HG03378 (cell line): ENCODE measurements around the gene BHLHE41.
A peak's percentile ranks its signal among the peaks of the same experiment; 100 is the strongest.

Experiments
- ATAC-seq: cut with Tn5 transposase; IDR thresholded peaks from one replicate; pipeline ENCODE4 v1.9.1; 2021; ENCODE audit warnings: mild to moderate bottlenecking, moderate library complexity; ENCODE audit not compliant: unreplicated experiment

BHLHE41 gene

GRCh38 chr12:26114720-26115401 lies 10.0 kb downstream of the BHLHE41 start:
- no peak for ATAC-seq

DNA sequence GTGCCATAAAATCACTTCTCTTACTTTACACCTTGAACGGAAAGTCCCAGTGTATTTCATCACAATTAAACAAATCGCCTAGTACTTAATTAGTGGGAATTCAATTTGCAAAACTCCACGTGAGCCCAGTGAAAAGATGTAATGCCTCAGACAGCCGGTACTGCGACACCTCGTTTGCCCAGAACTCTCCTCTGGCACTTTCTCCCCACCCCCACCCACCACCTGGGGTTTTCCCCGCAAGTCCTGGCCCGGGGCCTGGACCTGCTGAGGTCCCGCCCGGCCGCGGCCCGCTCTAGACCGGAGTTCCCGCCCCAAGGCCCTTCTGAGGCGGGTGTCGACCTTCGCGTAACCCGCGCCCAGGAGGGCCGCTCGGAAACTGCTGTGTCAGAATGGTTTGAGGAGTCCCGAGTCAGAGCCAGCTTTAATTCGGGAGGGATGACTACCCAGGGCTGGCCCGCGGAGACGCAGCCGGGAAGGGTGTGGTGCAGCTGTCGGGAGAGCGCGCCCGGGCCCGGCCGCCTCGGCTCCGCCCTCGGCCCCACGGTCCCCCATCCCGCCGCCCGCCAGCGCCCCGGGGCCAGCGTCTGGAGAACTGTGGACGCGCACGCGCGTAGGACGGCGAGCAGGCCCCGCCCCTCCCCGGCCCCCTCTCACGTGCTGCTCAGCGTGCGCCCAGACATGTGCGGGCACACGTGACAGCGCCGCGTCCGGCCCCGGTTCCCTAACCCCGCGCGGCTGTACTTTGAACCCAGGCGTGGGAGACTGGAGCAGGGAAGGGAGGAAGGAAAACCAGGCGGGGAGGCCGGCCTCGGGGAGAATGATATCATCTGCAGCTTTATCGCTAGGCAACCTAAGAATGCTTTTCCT lies 10.8 kb downstream of the BHLHE41 start:
- ATAC-seq = peak; percentile 56

DNA sequence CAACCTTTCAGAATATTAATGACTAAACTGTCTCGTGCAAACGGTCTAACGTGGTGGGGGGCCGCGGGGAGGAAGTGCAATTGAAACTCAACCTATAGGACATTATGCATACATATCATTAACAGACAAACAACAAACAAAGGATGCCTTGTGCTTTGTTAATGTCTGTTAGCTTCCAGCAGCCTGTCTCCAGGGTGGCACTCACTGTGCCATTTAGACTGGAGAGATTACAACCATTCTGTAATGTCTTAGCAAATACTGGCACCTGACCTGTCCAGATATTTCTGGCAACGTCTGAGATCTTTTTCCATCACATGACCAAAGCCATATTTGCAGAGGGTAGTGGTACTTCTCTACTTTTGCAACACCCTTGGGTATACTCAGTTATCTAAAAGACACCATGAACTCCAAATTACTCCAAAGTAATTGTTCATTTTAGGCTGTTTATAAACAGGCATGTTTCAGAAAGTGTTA lies 11.6 kb downstream of the BHLHE41 start:
- no peak for ATAC-seq

DNA sequence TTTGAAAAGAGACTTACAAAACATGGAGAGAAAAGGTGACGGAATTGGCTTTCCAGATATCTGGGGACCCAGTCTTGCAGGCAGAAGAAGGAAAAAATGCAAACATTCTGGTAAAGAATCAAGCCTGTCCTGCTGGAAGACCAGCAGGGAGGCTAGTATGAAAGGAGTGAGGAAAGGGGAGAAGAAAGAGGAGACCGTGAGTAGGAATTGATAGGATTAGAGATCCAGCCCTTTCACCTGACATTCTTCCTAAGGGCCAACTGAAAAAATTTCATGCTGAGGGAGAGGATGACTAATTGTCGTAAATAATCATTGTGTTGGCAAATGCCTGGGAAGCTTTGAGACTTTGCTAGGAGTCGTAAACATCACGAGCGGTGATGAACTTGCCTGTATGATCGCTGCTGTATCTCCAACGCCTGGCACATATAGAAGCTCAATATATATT lies 12.1 kb downstream of the BHLHE41 start:
- no peak for ATAC-seq

- ATAC-seq = no peak
Measured at GRCh38 chr12:26112232-26112631, 12.6 kb downstream of the BHLHE41 start.

DNA sequence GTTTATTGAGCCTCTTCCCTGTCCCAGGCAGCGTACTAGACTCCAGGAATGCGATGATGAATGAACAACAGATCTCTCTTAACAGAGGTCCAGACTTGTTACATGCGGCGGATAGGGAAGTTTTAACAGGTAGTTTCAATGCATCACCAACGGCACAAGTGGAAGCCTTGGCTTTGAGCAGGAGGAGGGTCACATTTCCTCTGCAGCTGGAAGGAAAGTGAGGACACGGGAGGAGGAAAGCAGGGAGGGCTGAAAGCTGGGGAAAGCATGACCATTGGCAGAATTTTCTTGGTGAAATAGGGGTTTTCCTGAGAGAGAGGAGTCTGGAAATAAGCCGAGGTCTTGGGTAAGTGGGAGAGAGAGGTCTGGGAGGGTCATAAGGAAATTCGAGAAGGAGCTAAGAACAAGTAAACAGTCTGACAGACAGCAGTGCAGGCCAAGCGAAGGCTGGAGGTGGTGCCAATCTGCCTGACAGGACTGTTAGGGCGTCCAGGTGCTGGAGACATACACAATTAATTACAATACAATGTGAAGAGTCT lies 15.4 kb downstream of the BHLHE41 start:
- no peak for ATAC-seq

- no peak for ATAC-seq
Measured at GRCh38 chr12:26108915-26109314, 15.9 kb downstream of the BHLHE41 start.

DNA sequence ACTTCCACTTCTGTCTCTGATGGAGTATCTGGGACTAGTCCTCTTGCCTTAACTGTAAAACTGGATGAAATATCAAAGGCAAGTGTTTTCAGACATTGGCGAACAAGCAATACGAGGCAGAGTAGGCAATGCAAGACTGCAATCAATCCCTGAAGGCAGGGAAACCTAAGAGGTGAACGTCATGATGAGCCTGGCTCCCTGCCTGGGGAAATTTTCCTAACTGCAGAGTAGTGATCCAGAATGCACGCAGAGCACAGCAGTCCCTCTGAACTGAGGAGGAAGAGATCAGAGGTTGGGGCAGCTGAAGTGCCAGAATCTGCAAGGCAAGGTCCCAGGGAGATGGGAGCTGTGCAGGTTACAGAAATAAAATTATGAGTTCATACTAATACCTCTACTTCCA lies 18.5 kb downstream of the BHLHE41 start:
- ATAC-seq = no peak

DNA sequence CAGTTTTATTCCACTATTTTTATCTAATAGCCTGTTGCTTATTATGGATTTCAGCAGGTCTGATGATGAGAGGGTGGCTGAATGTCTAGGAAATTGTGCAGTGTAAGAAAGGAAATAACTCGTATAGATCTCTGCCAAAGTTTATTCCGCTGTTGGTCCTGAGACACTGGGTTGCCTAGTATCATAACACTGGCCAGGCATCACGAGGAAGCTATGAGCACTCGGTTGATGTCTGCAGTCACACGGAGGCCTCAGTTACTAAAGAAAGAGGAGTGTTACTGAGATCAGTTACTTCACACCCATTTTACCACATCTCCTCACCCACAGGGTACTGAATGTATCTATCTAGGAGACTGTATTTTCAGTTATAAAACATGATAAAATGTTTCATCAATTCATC lies 21.9 kb downstream of the BHLHE41 start:
- ATAC-seq = no peak

DNA sequence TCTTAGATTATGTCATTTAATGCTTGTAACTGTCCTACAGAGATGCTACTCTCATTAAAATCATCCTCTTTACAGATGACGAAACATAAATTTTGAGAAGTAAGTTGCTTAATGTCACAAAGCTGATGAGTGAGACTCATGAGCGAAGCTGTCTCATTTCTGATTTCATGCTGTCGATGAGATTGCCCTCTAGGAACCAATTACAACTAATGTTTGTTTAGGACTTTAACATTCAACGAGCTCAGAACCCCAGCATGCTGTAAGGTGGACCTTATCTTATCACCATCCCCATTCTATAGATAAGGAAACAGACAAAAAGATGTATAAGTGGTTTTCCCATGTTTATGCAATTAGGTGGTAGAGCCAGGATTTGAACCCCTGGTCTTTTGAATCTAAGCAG lies 23.1 kb downstream of the BHLHE41 start:
- no peak for ATAC-seq

DNA sequence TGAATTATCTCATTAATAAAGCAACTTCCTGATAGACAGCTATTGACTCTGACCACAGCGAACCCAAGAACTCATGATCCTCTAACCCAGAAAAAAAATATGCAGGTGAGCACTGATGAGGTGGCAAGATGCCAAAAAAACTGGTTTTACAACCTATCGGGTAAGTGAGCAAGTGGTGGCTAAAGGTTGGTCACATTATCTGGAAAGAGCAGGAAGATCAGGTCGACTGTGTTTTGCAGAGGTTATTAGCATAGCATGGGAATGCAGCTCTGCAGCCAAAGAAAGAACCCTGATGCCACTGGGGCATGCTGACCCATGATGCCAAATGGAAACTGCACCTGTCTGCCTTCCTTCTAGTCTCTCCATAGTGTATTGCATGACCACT lies 23.5 kb downstream of the BHLHE41 start:
- no peak for ATAC-seq

DNA sequence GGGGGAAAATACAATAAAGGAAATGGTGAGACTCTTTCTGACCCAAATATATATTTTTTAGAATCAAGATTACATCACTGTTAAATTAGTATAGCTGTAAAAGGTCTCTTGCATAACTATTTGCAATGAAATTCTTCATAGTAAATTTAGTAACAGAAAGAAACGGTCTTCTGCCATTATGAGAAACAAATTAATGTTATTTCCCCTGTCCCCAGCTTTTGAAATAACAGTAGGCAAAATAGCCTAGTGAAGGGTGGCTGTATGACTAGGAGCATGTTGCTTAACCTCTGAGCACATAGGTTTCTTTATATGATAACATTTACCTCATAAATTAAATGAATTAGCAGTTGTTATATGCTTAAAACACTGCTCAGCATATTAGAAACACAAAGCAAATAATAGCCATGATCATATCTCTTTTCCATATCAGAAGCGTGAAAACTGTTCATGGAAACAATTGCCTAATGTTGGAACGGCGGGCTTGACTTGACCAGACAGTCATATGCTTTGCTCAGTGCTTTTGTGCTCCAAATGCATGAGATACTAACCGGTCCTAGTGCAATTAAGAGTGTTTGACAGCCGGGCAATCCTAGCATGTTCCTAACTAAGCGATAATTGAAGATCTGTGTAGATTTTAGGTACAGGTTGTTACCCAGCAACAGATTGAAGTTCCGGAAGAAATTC lies 24.0 kb downstream of the BHLHE41 start:
- no peak for ATAC-seq

DNA sequence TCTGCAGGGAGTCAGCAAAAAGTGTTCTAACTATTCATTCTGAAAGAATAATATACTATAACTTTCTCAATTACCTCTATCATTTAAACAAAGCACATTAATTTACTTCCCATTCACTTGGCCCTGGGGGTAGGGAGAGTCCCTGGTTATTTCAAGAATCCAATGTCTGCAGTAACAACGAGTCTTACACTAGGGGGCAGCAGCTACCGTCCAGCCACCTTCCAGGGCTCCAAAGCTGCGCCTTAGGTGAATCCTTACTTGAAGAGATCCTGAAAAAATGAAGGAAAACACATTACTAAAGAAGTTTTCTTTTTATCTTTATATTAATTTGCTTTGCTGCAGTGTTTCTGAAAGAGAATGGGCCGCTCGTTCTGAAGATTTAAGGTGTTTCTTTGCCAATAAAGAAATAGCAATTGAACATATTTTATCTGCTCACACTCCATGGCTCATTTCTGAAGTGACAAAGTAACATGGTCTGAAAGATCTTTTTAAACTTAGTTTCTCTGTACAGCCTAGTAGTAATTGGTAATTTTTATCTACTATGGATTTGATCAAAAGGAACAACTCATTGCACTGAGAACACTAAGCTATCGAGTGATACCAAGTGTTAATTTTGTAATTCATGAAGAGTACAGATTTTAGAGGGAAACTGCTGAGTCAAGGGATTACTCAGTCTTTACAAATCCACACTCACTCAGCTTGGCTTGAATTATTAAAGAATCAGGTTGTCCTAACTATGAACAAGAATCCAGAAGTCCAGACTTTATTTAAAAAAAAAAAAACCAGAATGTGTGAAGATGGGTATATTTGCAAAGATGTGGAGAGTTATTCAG lies 27.6 kb downstream of the BHLHE41 start:
- ATAC-seq = peak; percentile 88

GRCh38 chr12:26096036-26096435 lies 28.8 kb downstream of the BHLHE41 start:
- ATAC-seq = no peak

GRCh38 chr12:26095186-26095585 lies 29.7 kb downstream of the BHLHE41 start:
- no peak for ATAC-seq

GRCh38 chr12:26092346-26093105 lies 32.3 kb downstream of the BHLHE41 start:
- no peak for ATAC-seq

- no peak for ATAC-seq
Measured at GRCh38 chr12:26091822-26092221, 33.0 kb downstream of the BHLHE41 start.

DNA sequence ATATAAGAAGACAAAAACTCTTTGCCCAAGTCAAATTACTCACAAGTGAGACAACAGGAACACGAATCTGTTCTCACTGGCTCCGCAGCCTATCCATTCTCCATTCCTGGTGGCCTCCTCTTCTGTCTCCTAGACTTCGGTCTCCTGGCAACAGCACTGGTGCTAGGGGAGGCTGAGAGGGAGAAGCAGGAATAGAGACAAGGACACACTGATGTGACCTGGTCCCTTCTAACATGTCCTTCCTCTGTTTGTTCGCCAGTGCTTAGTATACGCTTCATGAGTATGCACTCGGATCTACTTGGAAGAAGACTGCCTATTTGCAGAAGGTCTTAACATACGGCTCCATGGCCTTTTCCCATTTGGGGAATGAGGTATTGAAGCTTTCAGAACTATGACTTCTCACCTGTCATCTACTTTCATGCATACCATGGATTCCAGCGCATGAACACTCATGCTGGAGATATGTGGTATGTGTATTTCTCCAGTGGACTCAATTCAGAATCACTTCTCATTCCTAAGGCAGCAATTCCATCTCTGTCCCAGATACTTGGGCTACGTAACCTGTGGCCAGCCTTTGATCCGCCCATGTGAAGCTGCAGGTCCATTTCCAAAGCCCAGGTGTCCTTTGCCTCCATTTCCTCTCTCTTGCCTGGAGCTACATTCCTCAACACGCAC lies 33.9 kb downstream of the BHLHE41 start:
- ATAC-seq = no peak

DNA sequence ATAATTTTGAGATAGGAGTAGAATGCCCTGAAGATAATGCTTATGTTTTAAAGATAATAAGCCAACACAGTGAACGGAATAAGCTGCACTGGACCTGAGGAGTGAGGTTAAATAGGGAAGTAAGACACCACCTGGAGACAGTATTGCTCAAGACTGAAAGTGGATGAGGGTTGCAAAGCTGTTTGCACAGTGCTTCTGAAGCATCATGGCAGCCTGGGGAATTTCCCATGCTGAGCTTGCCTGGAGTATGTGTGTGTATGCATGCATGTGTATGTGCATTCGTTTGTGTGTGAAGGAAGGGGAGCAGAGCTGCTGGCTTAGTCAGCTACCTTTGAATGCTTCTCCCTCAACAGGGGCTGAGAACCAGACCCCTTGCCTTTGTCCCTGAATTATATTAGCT lies 35.8 kb downstream of the BHLHE41 start:
- ATAC-seq = peak; percentile 97
